Liver (tissue), 9 donors: ENCODE results near the gene MAST2. TPM values are rescaled to one million over a fixed set of nuclear protein-coding genes. Genes with fewer than 3 reads are reported as not detected.

Experiments used
- DNase-seq: peaks from one replicate; pipeline ENCODE4 v3.0.0-alpha.2; 2017; ENCODE audit warnings: low spot score
- H3K27ac ChIP-seq, 2 donors: one replicate each; pipeline ENCODE4 v1.7.0; 2013; ENCODE audit warnings: inconsistent platforms in 2 of 2, low read length in 2 of 2, control low read depth in 1 of 2, low read depth in 1 of 2, mild to moderate bottlenecking in 1 of 2
- H3K27me3 ChIP-seq, 4 donors: one replicate each; pipeline versions ENCODE4 v1.6.1 to v1.7.0; 2013; ENCODE audit warnings: low read length in 3 of 4, inconsistent platforms in 1 of 4, mild to moderate bottlenecking in 1 of 4, moderate library complexity in 1 of 4; ENCODE audit not compliant: control insufficient read depth in 4 of 4, insufficient read depth in 4 of 4
- H3K36me3 ChIP-seq, 4 donors: one replicate each; pipeline versions ENCODE4 v1.6.1 to v1.7.0; 2013; ENCODE audit warnings: low read length in 3 of 4, mild to moderate bottlenecking in 3 of 4, low read depth in 1 of 4, moderate library complexity in 1 of 4; ENCODE audit not compliant: control insufficient read depth in 4 of 4, insufficient read depth in 3 of 4
- H3K4me1 ChIP-seq, 4 donors: one replicate each; pipeline versions ENCODE4 v1.6.1 to v1.7.0; 2013; ENCODE audit warnings: low read length in 3 of 4, mild to moderate bottlenecking in 3 of 4, moderate library complexity in 1 of 4; ENCODE audit not compliant: control insufficient read depth in 4 of 4, insufficient read depth in 4 of 4
- H3K4me3 ChIP-seq, 3 donors: one replicate each; pipeline versions ENCODE4 v1.6.1 to v1.7.0; 2013; ENCODE audit warnings: low read length in 3 of 3, control low read depth in 1 of 3, low read depth in 1 of 3, mild to moderate bottlenecking in 1 of 3
- H3K9ac ChIP-seq, 2 donors: one replicate each; pipeline ENCODE4 v1.7.0; 2013; ENCODE audit warnings: low read length in 2 of 2, mild to moderate bottlenecking in 2 of 2, moderate library complexity in 2 of 2, control low read depth in 1 of 2, low read depth in 1 of 2
- H3K9me3 ChIP-seq, 4 donors: one replicate each; pipeline versions ENCODE4 v1.6.1 to v1.7.0; 2013; ENCODE audit warnings: low read length in 3 of 4; ENCODE audit not compliant: control insufficient read depth in 4 of 4
- CTCF ChIP-seq: fragments of 150-350 bp; IDR thresholded peaks from 2 replicates; pipeline ENCODE4 v1.5.1; 2017; ENCODE audit warnings: improper control_type of control experiment, low read depth, low read length; ENCODE audit not compliant: missing input control
- EGR1 ChIP-seq, 2 donors: IDR thresholded peaks; 2 replicates each; pipeline ENCODE4 v1.6.1; 2016 to 2018; ENCODE audit warnings: antibody characterized with exemption in 2 of 2, low read depth in 2 of 2
- FOXA1 ChIP-seq: IDR thresholded peaks from 2 replicates; pipeline ENCODE4 v1.6.1; 2016; ENCODE audit warnings: antibody characterized with exemption
- FOXA2 ChIP-seq: IDR thresholded peaks from 2 replicates; pipeline ENCODE4 v1.6.1; 2016; ENCODE audit warnings: antibody characterized with exemption
- HNF4A ChIP-seq, 2 donors: conservative IDR thresholded peaks; 2 replicates each; pipeline ENCODE4 v1.6.1; 2016; ENCODE audit warnings: antibody characterized with exemption in 2 of 2, mild to moderate bottlenecking in 2 of 2
- MAX ChIP-seq: IDR thresholded peaks from 2 replicates; pipeline ENCODE4 v1.6.1; 2016; ENCODE audit warnings: antibody characterized with exemption
- RAD21 ChIP-seq, 2 donors: IDR thresholded peaks; 2 replicates each; pipeline ENCODE4 v1.6.1; 2016; ENCODE audit warnings: antibody characterized with exemption in 2 of 2, mild to moderate bottlenecking in 2 of 2
- REST ChIP-seq: IDR thresholded peaks from 2 replicates; pipeline ENCODE4 v1.6.1; 2016; ENCODE audit warnings: antibody characterized with exemption, mild to moderate bottlenecking
- SP1 ChIP-seq: IDR thresholded peaks from 2 replicates; pipeline ENCODE4 v1.6.1; 2018; ENCODE audit warnings: antibody characterized with exemption, mild to moderate bottlenecking
- TAF1 ChIP-seq: conservative IDR thresholded peaks from 2 replicates; pipeline ENCODE4 v1.6.1; 2016; ENCODE audit warnings: antibody characterized with exemption, mild to moderate bottlenecking
- YY1 ChIP-seq: IDR thresholded peaks from 2 replicates; pipeline ENCODE4 v1.6.1; 2016; ENCODE audit warnings: antibody characterized with exemption, mild to moderate bottlenecking
- ZBTB33 ChIP-seq: IDR thresholded peaks from 2 replicates; pipeline ENCODE4 v1.6.1; 2016; ENCODE audit warnings: antibody characterized with exemption
- WGBS: extraction: QIAGEN DNeasy Blood & Tissue Kit; methylation state at CpG from one replicate; pipeline ENCODE4 v1.1.7; 2013; 5-methylcytosine and 5-hydroxymethylcytosine counted together
- polyA plus RNA-seq, 2 donors: library from polyadenylated mRNA; stranded (reverse) in 1 of 2; unstranded in 1 of 2; fragments of 200-250 nt in 1 of 2; fragments of >200 nt in 1 of 2; fragmentation: Nextera tagmentation in 1 of 2; extraction: Ambion mirVana in 1 of 2; gene quantifications; one replicate each; pipeline versions ENCODE4 v1.2.1 to v1.2.3, GENCODE V29; 2013 to 2015
- total RNA-seq, 2 donors: library from RNA; depleted of rRNA; stranded (reverse); fragments of >200 nt; gene quantifications; one replicate each; pipeline ENCODE4 v1.2.3, GENCODE V29; 2014
- donor health status: healthy.
- donor health status: healthy.
- donor health status: healthy.
- donor health status: healthy.
- donor health status: healthy.

MAST2 gene
- total and polyA plus RNA-seq, 4 donors, result 4.8 to 9.6 (median 5.7) TPM

GRCh38 chr1:45796946-45797345 lies 6.5 kb upstream of the MAST2 start:
- DNase-seq, result no peak
- Histone ChIP-seq H3K4me3 (no peak overlapping the region), H3K9me3 (no peaks in the 10 kb centered on the region), H3K36me3 (no peaks in the 10 kb centered on the region), H3K4me1 (no peaks in the 10 kb centered on the region), H3K27me3 (no peaks in the 10 kb centered on the region), H3K27ac (no peak overlapping the region), H3K9ac (no peak overlapping the region)
- 94% methylated on average over 9 of the region's 9 CpGs for WGBS
- TF ChIP-seq YY1, result no peak
- TF ChIP-seq TAF1, result no peak
- TF ChIP-seq CTCF, result no peak
- no peak for TF ChIP-seq RAD21 (IDR thresholded peaks at IDR 0.05)
- TF ChIP-seq EGR1 (IDR thresholded peaks at IDR 0.05; ENCODE audit: low read depth in 2 of 2), result no peak
- no peak for TF ChIP-seq FOXA2
- no peak for TF ChIP-seq MAX
- TF ChIP-seq FOXA1, result no peak
- no peak for TF ChIP-seq REST
- no peak for TF ChIP-seq ZBTB33

GRCh38 chr1:45800899-45801298 lies 2.5 kb upstream of the MAST2 start:
- DNase-seq, result no peak
- no peak overlapping the region for H3K4me3 ChIP-seq
- no peaks in the 10 kb centered on the region for H3K27me3 ChIP-seq
- no peak overlapping the region for H3K27ac ChIP-seq
- H3K9ac ChIP-seq, result no peak overlapping the region
- TF ChIP-seq HNF4A (conservative IDR thresholded peaks at IDR 0.05), result no peak
- TF ChIP-seq TAF1, result no peak
- TF ChIP-seq SP1, result no peak
- H3K36me3 ChIP-seq, result no peaks in the 10 kb centered on the region
- no peaks in the 10 kb centered on the region for H3K9me3 ChIP-seq
- 87% methylated on average over 4 of the region's 4 CpGs for WGBS
- peaks cover 5 to 21% (median 17%) of the 10 kb centered on the region in 4 donors for H3K4me1 ChIP-seq
